Measurements from ENCODE around the gene OSGEPL1. TPM values are rescaled to one million over a fixed set of nuclear protein-coding genes. Genes with fewer than 3 reads are reported as not detected.

OSGEPL1 gene
- total RNA-seq, 6 donors from 2014 or later = 3.6 to 14.5 (median 5.4) TPM

DNA sequence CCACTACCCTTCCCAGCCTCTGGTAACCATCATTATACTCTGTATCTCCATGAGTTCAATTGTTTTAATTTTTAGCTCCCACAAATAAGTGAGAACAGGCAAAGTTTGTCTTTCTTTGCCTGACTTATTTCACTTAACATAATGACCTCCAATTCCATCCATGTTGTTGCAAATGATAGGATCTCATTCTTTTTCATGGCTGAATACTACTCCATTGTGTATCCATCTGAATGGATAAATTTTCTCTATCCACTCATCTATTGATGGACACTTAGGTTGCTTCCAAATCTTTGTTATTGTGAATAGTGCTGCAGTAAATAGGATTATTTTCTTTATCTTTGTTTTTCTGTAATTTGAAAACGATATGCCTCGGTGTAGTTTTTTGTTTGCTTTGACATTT, 61.9 kb downstream of the OSGEPL1 start:
- no peak for TF ChIP-seq EP300 (IDR thresholded peaks at IDR 0.05)
- TF ChIP-seq, protein P1, sequence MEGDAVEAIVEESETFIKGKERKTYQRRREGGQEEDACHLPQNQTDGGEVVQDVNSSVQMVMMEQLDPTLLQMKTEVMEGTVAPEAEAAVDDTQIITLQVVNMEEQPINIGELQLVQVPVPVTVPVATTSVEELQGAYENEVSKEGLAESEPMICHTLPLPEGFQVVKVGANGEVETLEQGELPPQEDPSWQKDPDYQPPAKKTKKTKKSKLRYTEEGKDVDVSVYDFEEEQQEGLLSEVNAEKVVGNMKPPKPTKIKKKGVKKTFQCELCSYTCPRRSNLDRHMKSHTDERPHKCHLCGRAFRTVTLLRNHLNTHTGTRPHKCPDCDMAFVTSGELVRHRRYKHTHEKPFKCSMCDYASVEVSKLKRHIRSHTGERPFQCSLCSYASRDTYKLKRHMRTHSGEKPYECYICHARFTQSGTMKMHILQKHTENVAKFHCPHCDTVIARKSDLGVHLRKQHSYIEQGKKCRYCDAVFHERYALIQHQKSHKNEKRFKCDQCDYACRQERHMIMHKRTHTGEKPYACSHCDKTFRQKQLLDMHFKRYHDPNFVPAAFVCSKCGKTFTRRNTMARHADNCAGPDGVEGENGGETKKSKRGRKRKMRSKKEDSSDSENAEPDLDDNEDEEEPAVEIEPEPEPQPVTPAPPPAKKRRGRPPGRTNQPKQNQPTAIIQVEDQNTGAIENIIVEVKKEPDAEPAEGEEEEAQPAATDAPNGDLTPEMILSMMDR (IDR thresholded peaks at IDR 0.05) = no peak
- no peak for TF ChIP-seq POLR2AphosphoS5 (IDR thresholded peaks at IDR 0.05)
- no peak for TF ChIP-seq POLR2A (IDR thresholded peaks at IDR 0.05)
- DNase-seq (no peak), ATAC-seq (ENCODE audit: low FRiP score in 2 of 2) (no peak)
- Histone ChIP-seq H3K4me1 (peaks cover 0 to 3% (median 1%) of the 10 kb centered on the region in 4 donors), H3K27me3 (no peaks in the 10 kb centered on the region), H3K36me3 (no peaks in the 10 kb centered on the region), H3K9me3 (no peaks in the 10 kb centered on the region), H3K4me3 (no peak overlapping the region), H3K27ac (no peak overlapping the region)
- 49 to 50% methylated on average over 2 of the region's 2 CpGs for WGBS, 2 donors

DNA sequence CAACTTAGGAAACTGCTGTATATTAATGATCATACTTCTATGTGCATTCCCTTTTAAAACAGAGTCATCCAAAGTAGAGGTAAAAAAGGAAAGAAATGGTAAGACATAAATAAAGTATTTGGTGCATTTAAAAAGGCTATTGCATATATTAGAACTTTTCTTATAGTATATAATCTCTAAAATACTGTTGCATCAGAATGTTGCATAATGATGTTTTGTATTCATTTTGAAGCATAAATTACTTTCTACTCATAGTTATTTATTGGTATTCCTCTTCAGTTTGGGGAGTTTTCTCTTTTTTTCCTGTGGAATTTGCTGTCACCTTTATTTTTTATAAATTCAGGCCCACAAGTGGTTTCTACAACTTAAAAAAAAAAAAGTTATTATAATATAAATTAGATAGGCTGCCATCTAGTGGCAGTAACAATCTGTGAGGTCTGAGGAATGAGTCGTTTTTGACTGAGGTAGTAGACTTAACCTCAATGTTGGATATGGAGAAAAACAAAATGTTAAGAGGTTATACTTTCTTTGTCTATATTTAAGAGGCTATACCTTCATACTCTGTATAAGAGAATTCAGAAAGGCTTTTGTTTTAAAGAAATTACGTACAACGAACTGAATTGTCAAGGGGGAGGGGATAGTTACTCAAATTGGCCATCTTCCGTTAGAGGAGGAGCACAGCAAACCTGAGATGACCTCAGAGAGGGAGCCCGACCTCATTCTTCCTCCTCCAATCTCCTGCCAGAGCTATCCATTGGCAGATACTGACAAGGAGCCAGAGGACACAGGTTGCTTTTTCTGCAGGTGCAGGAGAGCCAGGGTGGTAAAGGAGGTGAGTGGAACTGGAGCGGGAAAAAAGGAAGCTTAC, 64.3 kb downstream of the OSGEPL1 start:
- H3K9me3 ChIP-seq = no peaks in the 10 kb centered on the region
- peak in 1 of 2 donors; percentile 25 for DNase-seq
- 40 to 51% methylated on average over 6 of the region's 6 CpGs for WGBS, 2 donors
- TF ChIP-seq EP300 (IDR thresholded peaks at IDR 0.05) = no peak
- TF ChIP-seq, protein P1 (IDR thresholded peaks at IDR 0.05) = peak in 5 of 6 experiments; percentile 12 to 57 (median 43)
- H3K27me3 ChIP-seq = no peaks in the 10 kb centered on the region
- H3K4me3 ChIP-seq = no peak overlapping the region
- no peak overlapping the region for H3K27ac ChIP-seq
- H3K36me3 ChIP-seq = no peaks in the 10 kb centered on the region
- ATAC-seq (ENCODE audit: low FRiP score in 2 of 2) = peak in 1 of 2 donors; percentile 78
- H3K4me1 ChIP-seq = peaks cover 0 to 3% (median 1%) of the 10 kb centered on the region in 4 donors

Other genes starting within 250 kb of the OSGEPL1 start
- 100 to 1,000 TPM in 5 of 6 donors, 10 to 100 TPM in 1; 67.4 to 154 (median 131) TPM for gene SLC40A1, start 182.0 kb downstream of the OSGEPL1 start, total RNA-seq
- gene ASNSD1, start 101.3 kb downstream of the OSGEPL1 start, total RNA-seq = 10 to 100 TPM; 29.5 to 49.6 (median 34.3) TPM
- 10 to 100 TPM in 1 of 6 donors, 1 to 10 TPM in 5; 8.0 to 13.1 (median 9.2) TPM for gene ANKAR, start 88.1 kb downstream of the OSGEPL1 start, total RNA-seq
- gene ORMDL1, start 21.5 kb upstream of the OSGEPL1 start, total RNA-seq = 100 to 1,000 TPM in 1 of 6 donors, 10 to 100 TPM in 5; 37.4 to 167 (median 57.2) TPM
- 10 to 100 TPM in 5 of 6 donors, 1 to 10 TPM in 1; 6.7 to 27.1 (median 20.0) TPM for gene PMS1, start 21.7 kb upstream of the OSGEPL1 start, total RNA-seq